ENCODE results near the gene TTC3. TPM values are rescaled to one million over a fixed set of nuclear protein-coding genes. Genes with fewer than 3 reads are reported as not detected.

Gene TTC3
- total and polyA plus RNA-seq, 10 of the 15 experiments (the other 5 are each of a cell fraction or from before 2014, with no cell fraction given), result 23.1 to 94.9 (median 72.7) TPM

DNA sequence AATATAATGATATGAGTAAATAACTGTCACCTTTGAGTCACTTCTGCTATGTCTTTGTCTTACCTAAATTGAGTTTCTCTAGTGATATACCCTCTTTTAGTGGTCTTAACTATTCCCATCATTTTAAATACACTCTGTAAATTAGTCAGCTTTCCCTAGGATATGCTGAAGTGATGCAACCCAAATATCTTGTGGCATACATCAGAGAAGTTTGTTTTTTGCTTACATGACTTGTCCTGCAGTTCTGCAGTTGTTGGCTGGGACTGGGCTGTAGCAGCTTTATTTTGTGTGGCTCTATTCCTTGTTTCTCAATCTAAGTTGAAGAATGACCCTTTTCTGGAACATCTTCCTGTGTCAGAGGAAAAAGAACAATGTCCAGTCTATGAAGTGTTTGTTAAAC is 76.4 kb downstream of the TTC3 start:
- intact Hi-C loops (cut with micrococcal nuclease; ENCODE audit: unreplicated experiment) (no loop called here), in situ Hi-C loops (cut with MboI) (no loop called here)
- RAD21 ChIA-PET (ENCODE audit: unreplicated experiment), result no interaction called here
- H3K9me3 ChIP-seq (replicated peaks; ENCODE audit: control insufficient read depth, insufficient read depth, low read length), result no peaks in the 10 kb centered on the region
- no peak overlapping the region for H3K4me2 ChIP-seq (ENCODE audit: control insufficient read depth, insufficient read depth)
- H2AFZ ChIP-seq (ENCODE audit: control insufficient read depth, low read depth, low read length), result no peak overlapping the region
- H3K27ac ChIP-seq (ENCODE audit: control insufficient read depth, insufficient read depth), result no peak overlapping the region
- no peak for ATAC-seq
- POLR2A ChIA-PET, result interaction anchor here (0.6 kb wide), 1 partner anchor 238 kb away, joined by 4 read pairs; no protein-coding TSS in a partner anchor
- TF ChIP-seq ZBED1 (IDR thresholded peaks at IDR 0.05; ENCODE audit: borderline replicate concordance), result no peak
- no peak for TF ChIP-seq ZSCAN29 (IDR thresholded peaks at IDR 0.05)
- TF ChIP-seq, protein P1, sequence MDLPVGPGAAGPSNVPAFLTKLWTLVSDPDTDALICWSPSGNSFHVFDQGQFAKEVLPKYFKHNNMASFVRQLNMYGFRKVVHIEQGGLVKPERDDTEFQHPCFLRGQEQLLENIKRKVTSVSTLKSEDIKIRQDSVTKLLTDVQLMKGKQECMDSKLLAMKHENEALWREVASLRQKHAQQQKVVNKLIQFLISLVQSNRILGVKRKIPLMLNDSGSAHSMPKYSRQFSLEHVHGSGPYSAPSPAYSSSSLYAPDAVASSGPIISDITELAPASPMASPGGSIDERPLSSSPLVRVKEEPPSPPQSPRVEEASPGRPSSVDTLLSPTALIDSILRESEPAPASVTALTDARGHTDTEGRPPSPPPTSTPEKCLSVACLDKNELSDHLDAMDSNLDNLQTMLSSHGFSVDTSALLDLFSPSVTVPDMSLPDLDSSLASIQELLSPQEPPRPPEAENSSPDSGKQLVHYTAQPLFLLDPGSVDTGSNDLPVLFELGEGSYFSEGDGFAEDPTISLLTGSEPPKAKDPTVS (IDR thresholded peaks at IDR 0.05; ENCODE audit: low read depth, low read length), result no peak
- TF ChIP-seq, protein P2, sequence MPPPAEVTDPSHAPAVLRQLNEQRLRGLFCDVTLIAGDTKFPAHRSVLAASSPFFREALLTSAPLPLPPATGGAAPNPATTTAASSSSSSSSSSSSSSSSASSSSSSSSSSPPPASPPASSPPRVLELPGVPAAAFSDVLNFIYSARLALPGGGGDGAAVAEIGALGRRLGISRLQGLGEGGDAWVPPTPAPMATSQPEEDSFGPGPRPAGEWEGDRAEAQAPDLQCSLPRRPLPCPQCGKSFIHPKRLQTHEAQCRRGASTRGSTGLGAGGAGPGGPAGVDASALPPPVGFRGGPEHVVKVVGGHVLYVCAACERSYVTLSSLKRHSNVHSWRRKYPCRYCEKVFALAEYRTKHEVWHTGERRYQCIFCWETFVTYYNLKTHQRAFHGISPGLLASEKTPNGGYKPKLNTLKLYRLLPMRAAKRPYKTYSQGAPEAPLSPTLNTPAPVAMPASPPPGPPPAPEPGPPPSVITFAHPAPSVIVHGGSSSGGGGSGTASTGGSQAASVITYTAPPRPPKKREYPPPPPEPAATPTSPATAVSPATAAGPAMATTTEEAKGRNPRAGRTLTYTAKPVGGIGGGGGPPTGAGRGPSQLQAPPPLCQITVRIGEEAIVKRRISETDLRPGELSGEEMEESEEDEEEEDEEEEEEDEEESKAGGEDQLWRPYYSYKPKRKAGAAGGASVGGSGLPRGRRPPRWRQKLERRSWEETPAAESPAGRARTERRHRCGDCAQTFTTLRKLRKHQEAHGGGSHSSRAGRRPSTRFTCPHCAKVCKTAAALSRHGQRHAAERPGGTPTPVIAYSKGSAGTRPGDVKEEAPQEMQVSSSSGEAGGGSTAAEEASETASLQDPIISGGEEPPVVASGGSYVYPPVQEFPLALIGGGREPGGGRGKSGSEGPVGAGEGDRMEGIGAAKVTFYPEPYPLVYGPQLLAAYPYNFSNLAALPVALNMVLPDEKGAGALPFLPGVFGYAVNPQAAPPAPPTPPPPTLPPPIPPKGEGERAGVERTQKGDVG (CRISPR knock-in tag; IDR thresholded peaks at IDR 0.05), result no peak
- no peak for TF ChIP-seq STAT3 (IDR thresholded peaks at IDR 0.05; ENCODE audit: low read depth, low read length)
- BruUV-seq (replicated peaks), result no TSS peak
- no peak overlapping the region for H3K9ac ChIP-seq (ENCODE audit: control insufficient read depth, insufficient read depth, low read length)
- SMC1A ChIA-PET (ENCODE audit: uncharacterized antibody, unreplicated experiment), result no interaction called here
- FAIRE-seq, result no peak
- no peaks in the 10 kb centered on the region for H3K27me3 ChIP-seq (replicated peaks in 1 of 2; ENCODE audit: control insufficient read depth in 2 of 2, insufficient read depth in 2 of 2, low read length in 1 of 2)
- H3K36me3 ChIP-seq (ENCODE audit: control insufficient read depth in 2 of 2, insufficient read depth in 2 of 2, low read length in 1 of 2), result peaks cover 3 to 11% of the 10 kb centered on the region in 2 experiments
- no peaks in the 10 kb centered on the region for H4K20me1 ChIP-seq (ENCODE audit: control insufficient read depth, insufficient read depth)
- H3K4me3 ChIP-seq, result no peak overlapping the region
- no peak for DNase-seq (ENCODE audit: low read depth, low spot score)
- CTCF ChIA-PET, result no interaction called here
- H3K79me2 ChIP-seq (ENCODE audit: control insufficient read depth, insufficient read depth, low read length), result no peaks in the 10 kb centered on the region
- no peaks in the 10 kb centered on the region for H3K4me1 ChIP-seq (ENCODE audit: control insufficient read depth, insufficient read depth, low read length)

Measured in GM12878 (cell line).